Stomach (tissue), 4 donors: ENCODE results near the gene SORCS2.

ENCODE experiments used
- POLR2A ChIP-seq, 4 donors: fragments of 450-650 bp; IDR thresholded peaks; one replicate each; pipeline ENCODE4 v1.6.1; 2016; ENCODE audit warnings: antibody characterized with exemption in 4 of 4, control low read depth in 2 of 4, mild to moderate bottlenecking in 1 of 4, moderate library complexity in 1 of 4
- TF ChIP-seq, protein P1 (sequence below), 7 experiments: fragments of 450-650 bp in 4 of 7; fragments of 200-600 bp in 3 of 7; sonication (generic) in 3 of 7; IDR thresholded peaks; one replicate each; pipeline ENCODE4 v1.5.1; 2016 to 2019; ENCODE audit warnings: antibody characterized with exemption in 7 of 7, control low read depth in 2 of 7, mild to moderate bottlenecking in 1 of 7

DNA sequence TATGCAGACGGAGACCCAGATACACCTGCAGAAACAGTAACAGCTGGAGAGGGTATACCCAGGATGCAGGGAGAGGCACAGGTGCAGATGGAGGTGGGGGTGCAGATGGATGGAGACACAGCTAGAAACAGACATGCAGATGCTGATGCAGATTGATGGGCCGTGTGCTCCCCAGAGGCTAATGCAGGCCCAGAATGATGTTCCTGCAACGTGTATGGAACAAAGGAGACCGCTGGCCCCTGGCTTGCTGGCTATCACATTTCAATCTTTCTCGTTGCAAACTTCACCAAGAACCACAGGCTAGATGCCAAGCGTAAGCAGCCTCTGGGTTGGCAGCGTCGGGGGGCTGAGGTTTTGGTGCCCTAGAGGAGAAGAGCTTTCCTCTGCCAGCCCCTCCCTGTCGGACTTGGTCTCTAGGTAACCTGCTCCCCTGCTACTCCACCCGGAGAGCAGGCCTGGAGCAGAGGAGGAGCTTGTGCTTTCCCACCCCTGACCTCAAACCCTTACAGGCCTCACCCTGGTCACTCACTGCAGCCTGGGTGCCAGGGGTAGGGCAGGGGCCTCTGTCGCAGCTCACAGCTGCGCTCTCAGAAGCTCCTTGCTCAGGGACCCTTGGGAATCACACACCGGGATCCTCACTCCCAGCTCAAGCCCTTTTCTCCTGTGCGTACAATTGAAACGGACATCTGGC, 311.4 kb downstream of the SORCS2 start:
- TF ChIP-seq POLR2A (IDR thresholded peaks at IDR 0.05): no peak
- TF ChIP-seq, protein P1, sequence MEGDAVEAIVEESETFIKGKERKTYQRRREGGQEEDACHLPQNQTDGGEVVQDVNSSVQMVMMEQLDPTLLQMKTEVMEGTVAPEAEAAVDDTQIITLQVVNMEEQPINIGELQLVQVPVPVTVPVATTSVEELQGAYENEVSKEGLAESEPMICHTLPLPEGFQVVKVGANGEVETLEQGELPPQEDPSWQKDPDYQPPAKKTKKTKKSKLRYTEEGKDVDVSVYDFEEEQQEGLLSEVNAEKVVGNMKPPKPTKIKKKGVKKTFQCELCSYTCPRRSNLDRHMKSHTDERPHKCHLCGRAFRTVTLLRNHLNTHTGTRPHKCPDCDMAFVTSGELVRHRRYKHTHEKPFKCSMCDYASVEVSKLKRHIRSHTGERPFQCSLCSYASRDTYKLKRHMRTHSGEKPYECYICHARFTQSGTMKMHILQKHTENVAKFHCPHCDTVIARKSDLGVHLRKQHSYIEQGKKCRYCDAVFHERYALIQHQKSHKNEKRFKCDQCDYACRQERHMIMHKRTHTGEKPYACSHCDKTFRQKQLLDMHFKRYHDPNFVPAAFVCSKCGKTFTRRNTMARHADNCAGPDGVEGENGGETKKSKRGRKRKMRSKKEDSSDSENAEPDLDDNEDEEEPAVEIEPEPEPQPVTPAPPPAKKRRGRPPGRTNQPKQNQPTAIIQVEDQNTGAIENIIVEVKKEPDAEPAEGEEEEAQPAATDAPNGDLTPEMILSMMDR (IDR thresholded peaks at IDR 0.05): no peak
